Tibial nerve (tissue), 4 donors: ENCODE data around the gene ATP2A3.

ENCODE experiments used
- EP300 ChIP-seq, 2 donors: sonication (generic); formaldehyde crosslinking; IDR thresholded peaks; one replicate each; pipeline ENCODE4 v1.6.1; 2017; ENCODE audit warnings: antibody characterized with exemption in 2 of 2, mild to moderate bottlenecking in 1 of 2
- POLR2A ChIP-seq, 2 donors: fragments of 450-650 bp; IDR thresholded peaks; one replicate each; pipeline ENCODE4 v1.6.1; 2017; ENCODE audit warnings: antibody characterized with exemption in 2 of 2, mild to moderate bottlenecking in 2 of 2, moderate library complexity in 2 of 2
- TF ChIP-seq, protein P1 (sequence below), 5 experiments: fragments of 200-600 bp in 3 of 5; fragments of 450-650 bp in 2 of 5; sonication (generic) in 3 of 5; IDR thresholded peaks; one replicate each; pipeline ENCODE4 v1.5.1; 2016 to 2019; ENCODE audit warnings: antibody characterized with exemption in 5 of 5, mild to moderate bottlenecking in 3 of 5, moderate library complexity in 2 of 5

DNA sequence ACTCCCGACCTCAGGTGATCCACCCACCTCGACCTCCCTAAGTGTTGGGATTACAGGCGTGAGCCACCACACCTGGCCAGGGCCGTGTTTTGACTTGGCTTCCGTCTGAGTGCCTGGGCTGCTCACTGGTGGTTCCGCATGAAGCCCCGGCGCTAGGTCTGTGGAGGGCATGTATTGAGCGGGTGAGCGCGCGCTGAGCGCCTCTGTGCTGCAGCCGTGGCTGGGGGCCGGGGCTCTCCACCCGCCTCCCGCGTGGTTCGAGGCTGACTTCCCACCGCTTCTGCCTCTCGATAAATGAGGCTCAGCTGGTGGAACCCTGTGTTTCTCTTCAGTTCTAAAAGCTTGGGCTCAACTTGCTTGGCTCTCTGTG is 38.9 kb upstream of the ATP2A3 start:
- TF ChIP-seq, protein P1, sequence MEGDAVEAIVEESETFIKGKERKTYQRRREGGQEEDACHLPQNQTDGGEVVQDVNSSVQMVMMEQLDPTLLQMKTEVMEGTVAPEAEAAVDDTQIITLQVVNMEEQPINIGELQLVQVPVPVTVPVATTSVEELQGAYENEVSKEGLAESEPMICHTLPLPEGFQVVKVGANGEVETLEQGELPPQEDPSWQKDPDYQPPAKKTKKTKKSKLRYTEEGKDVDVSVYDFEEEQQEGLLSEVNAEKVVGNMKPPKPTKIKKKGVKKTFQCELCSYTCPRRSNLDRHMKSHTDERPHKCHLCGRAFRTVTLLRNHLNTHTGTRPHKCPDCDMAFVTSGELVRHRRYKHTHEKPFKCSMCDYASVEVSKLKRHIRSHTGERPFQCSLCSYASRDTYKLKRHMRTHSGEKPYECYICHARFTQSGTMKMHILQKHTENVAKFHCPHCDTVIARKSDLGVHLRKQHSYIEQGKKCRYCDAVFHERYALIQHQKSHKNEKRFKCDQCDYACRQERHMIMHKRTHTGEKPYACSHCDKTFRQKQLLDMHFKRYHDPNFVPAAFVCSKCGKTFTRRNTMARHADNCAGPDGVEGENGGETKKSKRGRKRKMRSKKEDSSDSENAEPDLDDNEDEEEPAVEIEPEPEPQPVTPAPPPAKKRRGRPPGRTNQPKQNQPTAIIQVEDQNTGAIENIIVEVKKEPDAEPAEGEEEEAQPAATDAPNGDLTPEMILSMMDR (IDR thresholded peaks at IDR 0.05), result no peak
- TF ChIP-seq POLR2A (IDR thresholded peaks at IDR 0.05) (no peak), EP300 (IDR thresholded peaks at IDR 0.05) (no peak)
